ENCODE measurements around the gene MAP7D1. TPM values are rescaled to one million over a fixed set of nuclear protein-coding genes. Genes with fewer than 3 reads are reported as not detected.
A peak's percentile ranks its signal among the peaks of the same experiment; 100 is the strongest.

Gene MAP7D1
- total and polyA plus RNA-seq, 8 donors: 14.6 to 164 (median 41.3) TPM

- peaks cover 0 to 7% (median under 1%) of the 10 kb centered on the region in 3 donors for H3K27me3 ChIP-seq
- DNase-seq: no peak
- peaks cover 16 to 89% (median 43%) of the 10 kb centered on the region in 4 donors for H3K4me1 ChIP-seq
- H3K27ac ChIP-seq: peak overlapping the region in 4 of 5 donors; percentile 41 to 83 (median 58)
- no peaks in the 10 kb centered on the region for H3K9me3 ChIP-seq
- no peak overlapping the region for H3K4me3 ChIP-seq
- WGBS, 5 donors: 51 to 72% (median 56%) methylated on average over 8 to 9 of the region's 9 CpGs
- TF ChIP-seq CTCF (IDR thresholded peaks at IDR 0.05) (no peak), EP300 (IDR thresholded peaks at IDR 0.05) (no peak), POLR2AphosphoS5 (IDR thresholded peaks at IDR 0.05) (no peak), POLR2A (IDR thresholded peaks at IDR 0.05) (no peak)
- intact Hi-C loops (cut with DNase I; ENCODE audit: low total_unique reads): no loop called here
- no peaks in the 10 kb centered on the region for H3K36me3 ChIP-seq
These were observed 36.5 kb upstream of the MAP7D1 start for GRCh38 chr1:36119456-36119855.

GRCh38 chr1:36122062-36123030 is 33.6 kb upstream of the MAP7D1 start:
- TF ChIP-seq POLR2AphosphoS5 (IDR thresholded peaks at IDR 0.05) (no peak), EP300 (IDR thresholded peaks at IDR 0.05) (no peak), POLR2A (IDR thresholded peaks at IDR 0.05) (no peak), CTCF (IDR thresholded peaks at IDR 0.05) (no peak)
- WGBS, 5 donors: 82 to 92% (median 88%) methylated on average over 12 of the region's 12 CpGs
- intact Hi-C loops (cut with DNase I; ENCODE audit: low total_unique reads): no loop called here
- Histone ChIP-seq H3K27ac (peak overlapping the region in 3 of 5 donors; percentile 41 to 81 (median 75)), H3K4me3 (peak overlapping the region in 1 of 4 donors; percentile 49), H3K9me3 (no peaks in the 10 kb centered on the region), H3K36me3 (no peaks in the 10 kb centered on the region), H3K4me1 (peaks cover 6 to 79% (median 37%) of the 10 kb centered on the region in 4 donors), H3K27me3 (peaks cover 0 to 25% (median 17%) of the 10 kb centered on the region in 3 donors)
- DNase-seq: no peak

GRCh38 chr1:36123356-36123755 is 32.6 kb upstream of the MAP7D1 start:
- peaks cover 6 to 69% (median 35%) of the 10 kb centered on the region in 4 donors for H3K4me1 ChIP-seq
- peaks cover 0 to 25% (median 17%) of the 10 kb centered on the region in 3 donors for H3K27me3 ChIP-seq
- H3K9me3 ChIP-seq: no peaks in the 10 kb centered on the region
- peak overlapping the region in 2 of 4 donors; percentile 6 to 49 for H3K4me3 ChIP-seq
- peak in 1 of 2 donors; percentile 59 for DNase-seq
- intact Hi-C loops (cut with DNase I; ENCODE audit: low total_unique reads): no loop called here
- WGBS, 5 donors: 44 to 68% (median 66%) methylated on average over 8 of the region's 8 CpGs
- no peak for TF ChIP-seq POLR2A (IDR thresholded peaks at IDR 0.05)
- no peak for TF ChIP-seq POLR2AphosphoS5 (IDR thresholded peaks at IDR 0.05)
- TF ChIP-seq EP300 (IDR thresholded peaks at IDR 0.05): no peak
- no peak for TF ChIP-seq CTCF (IDR thresholded peaks at IDR 0.05)
- peak overlapping the region in 3 of 5 donors; percentile 41 to 81 (median 75) for H3K27ac ChIP-seq
- no peaks in the 10 kb centered on the region for H3K36me3 ChIP-seq

- no peaks in the 10 kb centered on the region for H3K36me3 ChIP-seq
- peak overlapping the region in 3 of 5 donors; percentile 69 to 81 (median 75) for H3K27ac ChIP-seq
- TF ChIP-seq EP300 (IDR thresholded peaks at IDR 0.05) (no peak), POLR2AphosphoS5 (IDR thresholded peaks at IDR 0.05) (no peak), CTCF (IDR thresholded peaks at IDR 0.05) (no peak), POLR2A (IDR thresholded peaks at IDR 0.05) (no peak)
- WGBS, 5 donors: 19 to 52% (median 29%) methylated on average over 11 to 42 of the region's 42 CpGs
- H3K27me3 ChIP-seq: peaks cover 0 to 25% (median 17%) of the 10 kb centered on the region in 3 donors
- peak overlapping the region; percentile 36 to 50 (median 49) for H3K4me3 ChIP-seq
- intact Hi-C loops (cut with DNase I; ENCODE audit: low total_unique reads): no loop called here
- H3K4me1 ChIP-seq: peaks cover 6 to 57% (median 29%) of the 10 kb centered on the region in 4 donors
- DNase-seq: no peak
- H3K9me3 ChIP-seq: no peaks in the 10 kb centered on the region
These were observed 31.4 kb upstream of the MAP7D1 start for GRCh38 chr1:36124404-36125128.

Data from stomach (tissue), 9 donors.